ENCODE results near the gene WDR74.

- TF ChIP-seq POLR2A (IDR thresholded peaks at IDR 0.05) = no peak
- no peak for TF ChIP-seq CTCF (IDR thresholded peaks at IDR 0.05 in 4 of 5, conservative IDR thresholded peaks at IDR 0.05 in 1 of 5)
Measured at GRCh38 chr11:62843466-62843865, 4.1 kb upstream of the WDR74 start.

All from gastrocnemius medialis (tissue), 4 donors.